NCI-H1048 (cell line): ENCODE results near the gene TENT4A.
"Not testable (repeated sequence)": the region's sequence is repeated elsewhere in the genome, so short reads cannot be mapped to it uniquely, and the experiment has no call there.

Experiments
- DNase-seq: peaks from one replicate; lab custom pipeline; 2025; lab: John Stamatoyannopoulos, UW

The TENT4A gene

DNA sequence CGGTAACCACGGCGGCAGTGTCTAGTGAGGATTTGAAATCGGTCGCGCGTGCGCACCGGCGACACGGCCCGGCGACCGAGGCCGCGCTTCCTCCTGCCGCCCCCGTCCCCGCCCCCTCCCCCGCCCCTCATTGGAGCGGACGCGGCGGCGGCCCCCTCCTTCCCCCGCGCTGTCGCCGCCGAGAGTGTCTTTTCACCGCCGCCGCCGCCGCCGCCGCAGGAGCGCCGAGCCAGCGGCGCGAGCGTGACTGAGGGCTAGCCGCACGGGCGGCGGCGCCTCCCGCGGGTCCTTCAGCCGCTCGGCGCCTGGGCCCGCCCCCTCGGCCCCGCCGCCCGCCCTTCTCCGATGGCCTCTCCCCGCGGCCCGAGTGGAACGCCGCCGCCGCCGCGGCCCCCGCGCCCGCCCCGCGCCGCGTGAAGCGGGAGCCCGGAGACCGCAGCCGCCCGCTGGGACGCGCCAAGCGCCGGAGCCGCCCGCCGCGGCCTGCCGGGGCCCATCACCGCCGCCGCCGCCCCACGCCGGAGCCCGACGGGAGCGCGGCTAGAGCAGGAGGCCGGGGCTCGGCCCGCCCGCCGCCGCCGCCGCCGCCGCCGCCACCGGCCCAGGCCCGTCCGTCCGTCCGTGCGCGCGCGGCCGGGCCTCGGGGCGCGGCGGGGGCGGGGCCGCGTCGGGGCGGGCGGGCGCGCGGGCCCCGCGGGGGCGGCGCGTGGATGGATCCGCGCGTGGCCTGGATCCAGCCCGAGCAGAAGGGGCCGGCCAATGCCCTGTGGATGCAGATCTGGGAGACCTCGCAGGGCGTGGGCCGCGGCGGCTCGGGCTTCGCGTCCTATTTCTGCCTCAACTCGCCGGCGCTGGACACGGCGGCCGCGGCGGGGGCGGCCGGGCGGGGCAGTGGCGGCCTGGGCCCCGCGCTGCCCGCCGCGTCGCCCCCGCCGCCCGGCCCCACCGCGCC is at the start of gene TENT4A:
TSS of gene TENT4A (plus strand) at position 159 of the 952 bp plus-strand sequence. CDS start at position 711, 552 bp downstream.
- DNase-seq: no peak

GRCh38 chr5:6666762-6667161 is 46.5 kb upstream of the TENT4A start:
- no peak for DNase-seq

DNA sequence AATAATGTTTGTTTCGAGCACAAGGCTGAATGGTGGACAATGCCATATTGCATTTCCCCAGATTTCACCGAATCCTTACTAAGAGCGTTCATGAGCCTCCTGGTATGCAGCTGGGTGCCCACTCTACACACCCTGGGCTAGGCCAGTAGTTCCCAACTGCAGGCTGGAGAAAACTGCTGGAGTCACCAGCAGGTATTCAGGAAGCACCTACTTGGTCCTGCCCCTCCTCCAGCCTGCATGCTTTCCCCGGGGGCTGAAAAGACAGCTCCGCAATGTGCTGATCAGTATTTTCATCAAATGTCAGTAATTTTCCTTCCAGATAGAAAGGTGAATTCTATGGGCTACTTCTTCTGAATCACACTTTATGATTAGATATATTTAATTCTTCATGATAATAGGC is 45.6 kb upstream of the TENT4A start:
- DNase-seq: no peak

DNA sequence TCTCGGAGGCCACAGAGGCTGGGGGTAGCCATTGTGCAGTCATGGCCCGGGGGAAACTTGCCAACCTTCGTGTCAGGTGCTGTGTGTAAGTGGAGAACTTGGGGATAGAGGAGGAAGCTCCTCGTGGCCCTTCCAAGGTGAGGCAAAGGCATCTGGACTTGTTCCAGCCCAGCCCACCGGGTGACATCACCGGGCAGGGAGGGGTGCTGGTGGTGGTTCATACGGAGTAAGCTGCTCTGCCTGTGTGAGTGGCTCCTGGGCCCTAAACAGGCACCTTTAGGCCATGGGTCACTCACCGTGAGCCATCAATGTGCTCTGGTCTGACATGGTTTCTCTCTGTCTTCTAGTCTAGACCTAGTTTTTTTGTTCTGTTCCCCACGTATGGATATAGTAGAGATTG is 44.5 kb upstream of the TENT4A start:
- DNase-seq: not testable (repeated sequence)

- no peak for DNase-seq
These were observed 40.2 kb upstream of the TENT4A start for GRCh38 chr5:6673031-6673430.

GRCh38 chr5:6673963-6674362 is 39.3 kb upstream of the TENT4A start:
- no peak for DNase-seq

- DNase-seq: no peak
These were observed 38.8 kb upstream of the TENT4A start for GRCh38 chr5:6674421-6674820.

GRCh38 chr5:6674886-6675285 is 38.3 kb upstream of the TENT4A start:
- no peak for DNase-seq

DNA sequence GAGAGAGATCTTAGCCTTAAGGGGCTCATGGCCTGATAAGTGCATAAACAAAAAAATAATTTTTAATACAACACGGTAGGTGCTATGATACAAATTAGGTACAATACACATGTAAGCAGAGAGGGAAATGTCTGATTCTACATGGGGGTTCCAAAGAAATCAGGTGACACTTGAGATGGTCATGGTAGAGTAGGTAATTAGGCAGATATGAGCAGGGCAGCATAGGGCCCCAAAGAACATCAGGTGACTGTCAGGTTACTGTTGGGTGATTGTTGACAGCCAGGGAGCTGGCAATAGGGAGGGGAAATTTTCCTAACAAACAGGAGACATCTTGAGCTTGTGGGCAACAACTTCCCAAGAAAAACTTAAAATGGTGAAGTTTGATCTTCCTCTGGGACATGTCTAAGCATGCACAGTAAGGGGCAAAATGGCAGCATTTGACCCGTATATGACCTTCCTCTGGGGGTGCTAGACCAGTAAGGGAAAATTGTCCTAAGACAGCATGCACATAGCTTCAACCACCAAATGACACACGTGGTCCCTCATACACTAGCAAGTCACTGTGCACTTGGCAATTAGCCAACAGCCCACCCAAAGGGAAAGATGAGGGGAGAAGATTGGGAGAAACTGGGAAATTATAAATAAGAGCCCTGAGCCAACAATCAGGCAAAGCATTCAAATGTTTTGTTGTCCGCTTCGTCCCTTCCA is 37.3 kb upstream of the TENT4A start:
- DNase-seq: no peak

GRCh38 chr5:6676702-6677101 is 36.5 kb upstream of the TENT4A start:
- no peak for DNase-seq

GRCh38 chr5:6678385-6678784 is 34.8 kb upstream of the TENT4A start:
- DNase-seq: no peak

DNA sequence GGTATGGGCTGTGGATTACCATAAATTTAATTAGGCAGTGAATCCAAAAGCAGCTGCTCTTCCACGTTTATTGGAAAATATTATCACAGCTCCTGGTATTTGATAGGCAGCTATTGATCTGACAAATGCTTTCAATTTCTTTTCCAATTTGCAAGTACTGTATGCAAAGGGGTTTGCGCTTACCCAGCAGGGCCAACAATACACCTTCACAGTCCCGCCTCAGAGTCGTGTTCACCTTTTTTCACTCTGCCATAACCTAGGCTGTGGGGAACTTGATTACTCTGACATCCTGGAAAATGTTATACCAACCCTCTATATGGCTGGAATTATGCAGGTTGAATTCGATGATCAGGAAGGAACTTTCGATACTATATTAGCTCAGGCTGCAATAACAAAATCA is 32.3 kb upstream of the TENT4A start:
- DNase-seq: no peak

GRCh38 chr5:6681682-6682081 is 31.6 kb upstream of the TENT4A start:
- no peak for DNase-seq

GRCh38 chr5:6682239-6682638 is 31.0 kb upstream of the TENT4A start:
- no peak for DNase-seq

GRCh38 chr5:6683241-6683640 is 30.0 kb upstream of the TENT4A start:
- DNase-seq: no peak

DNA sequence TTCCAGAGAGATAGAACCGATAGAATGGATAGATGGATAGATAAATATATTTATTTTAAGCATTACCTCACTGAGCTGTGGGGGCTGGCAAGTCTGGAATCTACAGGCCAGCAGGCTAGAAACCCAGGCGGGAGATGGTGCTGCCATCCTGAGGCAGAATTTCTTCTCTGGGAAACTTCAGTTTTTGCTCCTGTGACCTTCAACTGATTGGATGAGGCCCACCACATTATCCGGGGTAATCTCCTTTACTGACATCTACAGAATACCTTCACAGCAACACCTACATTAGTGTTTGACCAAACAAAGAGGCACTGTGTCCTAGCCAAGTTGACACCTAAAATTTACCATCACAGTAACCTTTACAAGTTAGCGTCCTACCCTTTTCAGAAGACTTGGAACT is 29.2 kb upstream of the TENT4A start:
- DNase-seq: no peak

GRCh38 chr5:6686501-6686900 is 26.7 kb upstream of the TENT4A start:
- DNase-seq: no peak

GRCh38 chr5:6686915-6687409 is 26.3 kb upstream of the TENT4A start:
- no peak for DNase-seq

GRCh38 chr5:6687505-6687904 is 25.7 kb upstream of the TENT4A start:
- DNase-seq: no peak

- DNase-seq: no peak
These were observed 20.3 kb upstream of the TENT4A start for GRCh38 chr5:6692906-6693305.

DNA sequence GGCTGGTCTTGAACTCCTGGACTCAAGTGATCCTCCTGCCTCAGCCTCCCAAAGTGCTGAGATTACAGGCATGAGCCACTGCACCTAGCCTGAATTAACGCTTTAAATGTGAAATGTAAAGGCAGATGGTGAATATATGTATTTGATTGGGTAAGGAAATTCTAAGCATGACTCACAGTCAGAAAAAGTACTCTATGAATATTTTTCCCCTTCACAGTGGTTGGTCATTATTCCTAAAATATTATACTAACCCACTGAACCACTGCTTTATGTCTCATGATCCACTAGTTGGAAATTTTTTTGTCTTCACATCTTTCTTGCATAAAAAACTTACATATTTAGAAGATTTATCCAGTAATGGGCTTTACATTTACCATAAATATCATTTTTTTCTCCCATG is 14.5 kb upstream of the TENT4A start:
- no peak for DNase-seq

DNA sequence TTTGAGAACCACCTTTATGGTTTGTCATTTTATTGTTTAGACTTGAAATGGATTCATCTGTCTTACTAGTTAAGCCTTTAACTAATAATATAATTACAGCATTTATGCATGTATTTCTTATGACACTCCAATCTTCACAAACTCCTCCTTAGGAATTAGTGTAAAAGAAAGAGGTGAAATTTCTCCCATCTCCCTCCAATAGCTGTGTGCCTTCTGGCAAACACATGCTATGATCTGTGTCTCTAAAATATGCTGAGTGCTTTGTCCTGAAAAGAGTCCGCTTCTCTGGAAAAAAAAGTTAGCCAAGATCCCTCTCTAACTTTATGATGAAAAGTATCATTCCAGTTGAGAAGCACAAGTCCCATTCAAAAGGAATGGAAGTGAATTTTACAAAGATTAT is 13.9 kb upstream of the TENT4A start:
- DNase-seq: no peak

GRCh38 chr5:6700074-6700684 is 13.1 kb upstream of the TENT4A start:
- DNase-seq: no peak
